Fibroblast of the aortic adventitia (primary cell): Measurements from ENCODE around the gene MALT1. TPM values are rescaled to one million over a fixed set of nuclear protein-coding genes. Genes with fewer than 3 reads are reported as not detected.
"Not testable (repeated sequence)": the region's sequence is repeated elsewhere in the genome, so short reads cannot be mapped to it uniquely, and the experiment has no call there.

Experiments used
- DNase-seq: peaks from one replicate; pipeline ENCODE4 v3.0.0-alpha.2; 2010; ENCODE audit warnings: low read depth
- H3K4me3 ChIP-seq: 2 replicates; pipeline ENCODE4 v1.5.1; 2011; ENCODE audit warnings: low read depth, mild to moderate bottlenecking, control low read depth, low read length, moderate library complexity
- CTCF ChIP-seq: IDR thresholded peaks from 2 replicates; pipeline ENCODE4 v1.5.1; 2011; ENCODE audit warnings: mild to moderate bottlenecking, low read length, control low read depth, inconsistent platforms; ENCODE audit not compliant: insufficient read depth
- total RNA-seq: library from RNA; depleted of rRNA; stranded (reverse); fragments of >200 nt; gene quantifications from 2 replicates; pipeline ENCODE4 v1.2.3, GENCODE V29; 2012; ENCODE audit warnings: low replicate concordance

MALT1 gene
- total RNA-seq, 1 donor: 18.3 TPM

- no peak for TF ChIP-seq CTCF
- no peak overlapping the region for H3K4me3 ChIP-seq
- DNase-seq: no peak
These were observed 95.7 kb downstream of the MALT1 start for GRCh38 chr18:58766946-58767345.

GRCh38 chr18:58768293-58768974 is 97.2 kb downstream of the MALT1 start:
- DNase-seq: peak; percentile 43
- peak; percentile 74 for TF ChIP-seq CTCF
- peak overlapping the region; percentile 28 for H3K4me3 ChIP-seq

GRCh38 chr18:58769321-58769720 is 98.1 kb downstream of the MALT1 start:
- DNase-seq: no peak
- TF ChIP-seq CTCF: no peak
- no peak overlapping the region for H3K4me3 ChIP-seq

DNA sequence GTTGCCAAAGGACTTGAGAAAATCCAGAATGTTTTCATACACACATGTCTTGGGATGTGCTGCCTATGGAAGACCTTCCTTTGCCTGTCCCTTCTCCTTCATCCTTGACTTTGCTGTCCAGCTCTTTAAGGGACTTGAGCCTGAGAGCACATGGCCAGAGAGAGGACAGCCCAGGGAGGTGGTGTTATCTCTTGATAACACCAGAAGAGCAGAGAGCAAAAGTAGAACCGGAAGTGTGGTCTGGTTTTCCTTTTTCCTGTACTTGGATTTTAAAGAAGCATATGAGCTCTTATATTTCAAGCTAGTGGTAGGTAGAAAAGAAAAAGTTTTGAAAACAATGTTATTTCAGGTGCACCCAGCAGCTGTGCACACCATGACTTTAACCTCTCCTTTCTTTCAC is 99.3 kb downstream of the MALT1 start:
- no peak for TF ChIP-seq CTCF
- H3K4me3 ChIP-seq: no peak overlapping the region
- DNase-seq: no peak

DNA sequence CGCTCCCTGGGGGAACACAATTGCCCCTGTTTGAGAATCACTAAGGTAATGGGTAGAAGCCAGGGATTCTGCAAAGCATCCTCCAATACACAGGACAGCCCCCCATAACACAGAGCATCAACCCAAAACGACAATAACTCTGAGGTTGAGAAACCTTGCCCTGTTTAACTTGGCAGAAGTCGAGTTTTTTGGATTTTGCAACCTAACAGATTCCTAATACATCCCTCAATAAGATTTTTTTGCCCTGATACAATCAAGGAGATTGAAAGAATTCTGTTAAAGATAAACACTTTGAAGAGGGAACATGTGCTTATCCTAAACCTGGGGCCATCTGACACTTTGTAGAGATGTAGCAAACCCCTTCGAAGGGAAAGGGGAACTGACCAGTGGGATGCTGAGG is 100.9 kb downstream of the MALT1 start:
- DNase-seq: no peak
- TF ChIP-seq CTCF: no peak
- H3K4me3 ChIP-seq: no peak overlapping the region

DNA sequence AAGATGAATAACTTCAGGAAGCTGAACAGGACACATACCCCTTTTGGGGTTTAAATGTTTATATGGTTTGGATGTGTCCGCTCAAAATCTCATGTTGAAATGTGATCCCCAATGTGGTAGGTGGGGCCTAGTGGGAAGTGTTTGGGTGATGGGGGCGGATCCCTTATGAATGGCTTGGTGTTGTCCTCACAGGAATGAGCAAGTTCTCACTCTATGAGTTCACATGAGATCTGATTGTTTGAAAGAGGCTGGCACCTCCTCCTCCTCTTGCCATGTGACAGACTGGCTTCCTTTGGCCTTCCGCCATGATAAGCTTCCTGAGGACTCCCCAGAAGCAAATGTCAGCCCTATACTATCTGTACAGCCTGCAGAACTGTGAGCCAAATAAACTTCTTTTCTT is 104.8 kb downstream of the MALT1 start:
- H3K4me3 ChIP-seq: no peak overlapping the region
- no peak for DNase-seq
- no peak for TF ChIP-seq CTCF

GRCh38 chr18:58776541-58776940 is 105.3 kb downstream of the MALT1 start:
- DNase-seq, H3K4me3 ChIP-seq: not testable (repeated sequence)
